Stomach smooth muscle (tissue), 2 donors: ENCODE measurements around the gene CNPY4.
A peak's percentile ranks its signal among the peaks of the same experiment; 100 is the strongest.
"Not testable (repeated sequence)": the region's sequence is repeated elsewhere in the genome, so short reads cannot be mapped to it uniquely, and the experiment has no call there.

Source experiments
- H3K27ac ChIP-seq: one replicate; pipeline ENCODE4 v1.7.0; 2013; ENCODE audit warnings: mild to moderate bottlenecking, low read length, inconsistent platforms
- H3K27me3 ChIP-seq, 2 donors: one replicate each; pipeline ENCODE4 v1.7.0; 2013; ENCODE audit warnings: low read length in 2 of 2; ENCODE audit not compliant: insufficient read depth in 2 of 2, control insufficient read depth in 1 of 2
- H3K36me3 ChIP-seq, 2 donors: one replicate each; pipeline ENCODE4 v1.7.0; 2013; ENCODE audit warnings: low read length in 2 of 2; ENCODE audit not compliant: control insufficient read depth in 2 of 2, insufficient read depth in 2 of 2
- H3K4me1 ChIP-seq: one replicate; pipeline ENCODE4 v1.7.0; 2013; ENCODE audit warnings: low read length; ENCODE audit not compliant: control insufficient read depth, insufficient read depth
- H3K4me3 ChIP-seq, 2 donors: one replicate each; pipeline ENCODE4 v1.7.0; 2013; ENCODE audit warnings: low read length in 2 of 2
- H3K9ac ChIP-seq, 2 donors: one replicate each; pipeline ENCODE4 v1.7.0; 2013; ENCODE audit warnings: low read length in 2 of 2, mild to moderate bottlenecking in 1 of 2
- H3K9me3 ChIP-seq, 2 donors: one replicate each; pipeline ENCODE4 v1.7.0; 2013; ENCODE audit warnings: low read length in 2 of 2; ENCODE audit not compliant: control insufficient read depth in 2 of 2
- donor health status: healthy.
- donor health status: Pancreatic carcinoma.

CNPY4 gene

DNA sequence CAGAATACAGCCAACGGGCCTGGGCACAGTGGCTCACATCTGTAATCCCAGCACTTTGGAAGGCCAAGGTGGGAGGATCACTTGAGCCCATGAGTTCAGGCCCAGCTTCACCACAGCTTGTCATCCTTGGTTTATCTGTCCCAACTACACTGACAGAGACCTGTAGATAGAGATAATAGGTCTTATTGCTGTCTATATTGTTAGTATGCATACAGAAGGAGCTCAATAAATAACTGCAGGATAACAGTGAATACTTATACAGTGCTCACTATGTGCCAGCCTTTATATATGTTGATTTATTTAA lies 1.3 kb downstream of the CNPY4 start:
- Histone ChIP-seq H3K4me3 (peak overlapping the region; percentile 84 to 97), H3K27ac (peak overlapping the region; percentile 82), H3K36me3 (peaks cover 2 to 7% of the 10 kb centered on the region in 2 donors), H3K4me1 (peaks cover 28% of the 10 kb centered on the region), H3K9me3 (no peaks in the 10 kb centered on the region), H3K9ac (peak overlapping the region in 1 of 2 donors; percentile 21), H3K27me3 (no peaks in the 10 kb centered on the region)

DNA sequence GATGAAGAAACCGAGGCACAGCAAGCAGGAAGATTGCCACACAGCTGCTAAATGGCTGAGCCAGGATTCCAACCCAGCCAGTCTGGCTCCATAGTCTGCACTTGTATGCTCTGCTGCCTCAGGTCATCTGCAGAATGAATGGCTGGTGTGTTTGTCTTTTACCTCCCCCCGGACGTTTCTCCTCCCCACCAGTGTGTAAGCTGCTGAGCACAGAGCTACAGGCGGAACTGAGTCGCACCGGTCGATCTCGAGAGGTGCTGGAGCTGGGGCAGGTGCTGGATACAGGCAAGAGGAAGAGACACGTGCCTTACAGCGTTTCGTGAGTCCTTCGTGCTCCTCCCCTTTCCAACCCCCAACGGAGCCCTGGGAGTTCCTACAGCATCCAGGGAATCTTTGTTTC lies 2.6 kb downstream of the CNPY4 start:
- Histone ChIP-seq H3K27ac (no peak overlapping the region), H3K9me3 (no peaks in the 10 kb centered on the region), H3K36me3 (peaks cover 2 to 7% of the 10 kb centered on the region in 2 donors), H3K4me3 (no peak overlapping the region), H3K27me3 (no peaks in the 10 kb centered on the region), H3K4me1 (peaks cover 36% of the 10 kb centered on the region), H3K9ac (no peak overlapping the region)

DNA sequence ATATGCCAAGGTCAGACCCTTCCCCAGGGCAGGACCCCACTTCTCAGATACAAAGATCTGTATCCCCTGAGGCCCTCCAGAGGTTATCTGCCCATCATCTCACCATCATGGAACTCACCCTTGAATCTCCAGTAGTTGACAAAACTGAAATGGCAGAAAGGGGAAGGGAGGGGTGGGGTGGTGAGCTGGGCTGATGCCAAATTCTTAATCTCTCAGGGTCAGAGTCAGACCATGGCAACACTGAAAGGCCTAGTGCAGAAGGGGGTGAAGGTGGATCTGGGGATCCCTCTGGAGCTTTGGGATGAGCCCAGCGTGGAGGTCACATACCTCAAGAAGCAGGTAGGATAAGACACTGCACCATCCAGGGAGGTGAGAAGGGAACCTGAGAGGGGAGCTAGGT lies 3.1 kb downstream of the CNPY4 start:
- Histone ChIP-seq H3K4me3 (no peak overlapping the region), H3K27ac (no peak overlapping the region), H3K36me3 (peaks cover 2 to 7% of the 10 kb centered on the region in 2 donors), H3K4me1 (peaks cover 40% of the 10 kb centered on the region), H3K27me3 (no peaks in the 10 kb centered on the region), H3K9ac (no peak overlapping the region), H3K9me3 (no peaks in the 10 kb centered on the region)

DNA sequence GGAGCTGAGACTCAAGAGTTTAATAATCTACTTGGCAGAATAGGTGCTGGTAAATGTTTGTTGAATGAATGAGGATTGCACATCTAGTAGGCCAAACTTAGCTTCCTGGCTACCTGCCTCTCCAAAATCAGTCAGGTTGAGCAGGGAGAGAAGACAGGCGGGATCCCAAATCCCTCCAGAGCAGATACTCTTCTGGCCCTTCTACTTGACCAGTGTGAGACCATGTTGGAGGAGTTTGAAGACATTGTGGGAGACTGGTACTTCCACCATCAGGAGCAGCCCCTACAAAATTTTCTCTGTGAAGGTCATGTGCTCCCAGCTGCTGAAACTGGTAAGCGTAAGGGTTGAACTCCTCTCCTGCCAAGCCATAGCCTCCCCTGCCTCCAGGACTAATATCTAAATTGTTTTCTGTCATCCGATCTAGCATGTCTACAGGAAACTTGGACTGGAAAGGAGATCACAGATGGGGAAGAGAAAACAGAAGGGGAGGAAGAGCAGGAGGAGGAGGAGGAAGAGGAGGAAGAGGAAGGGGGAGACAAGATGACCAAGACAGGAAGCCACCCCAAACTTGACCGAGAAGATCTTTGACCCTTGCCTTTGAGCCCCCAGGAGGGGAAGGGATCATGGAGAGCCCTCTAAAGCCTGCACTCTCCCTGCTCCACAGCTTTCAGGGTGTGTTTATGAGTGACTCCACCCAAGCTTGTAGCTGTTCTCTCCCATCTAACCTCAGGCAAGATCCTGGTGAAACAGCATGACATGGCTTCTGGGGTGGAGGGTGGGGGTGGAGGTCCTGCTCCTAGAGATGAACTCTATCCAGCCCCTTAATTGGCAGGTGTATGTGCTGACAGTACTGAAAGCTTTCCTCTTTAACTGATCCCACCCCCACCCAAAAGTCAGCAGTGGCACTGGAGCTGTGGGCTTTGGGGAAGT lies 5.1 kb downstream of the CNPY4 start:
- Histone ChIP-seq H3K9ac (no peak overlapping the region), H3K9me3 (no peaks in the 10 kb centered on the region), H3K27me3 (no peaks in the 10 kb centered on the region), H3K4me3 (no peak overlapping the region), H3K4me1 (peaks cover 41% of the 10 kb centered on the region), H3K36me3 (peaks cover 2 to 7% of the 10 kb centered on the region in 2 donors), H3K27ac (no peak overlapping the region)

DNA sequence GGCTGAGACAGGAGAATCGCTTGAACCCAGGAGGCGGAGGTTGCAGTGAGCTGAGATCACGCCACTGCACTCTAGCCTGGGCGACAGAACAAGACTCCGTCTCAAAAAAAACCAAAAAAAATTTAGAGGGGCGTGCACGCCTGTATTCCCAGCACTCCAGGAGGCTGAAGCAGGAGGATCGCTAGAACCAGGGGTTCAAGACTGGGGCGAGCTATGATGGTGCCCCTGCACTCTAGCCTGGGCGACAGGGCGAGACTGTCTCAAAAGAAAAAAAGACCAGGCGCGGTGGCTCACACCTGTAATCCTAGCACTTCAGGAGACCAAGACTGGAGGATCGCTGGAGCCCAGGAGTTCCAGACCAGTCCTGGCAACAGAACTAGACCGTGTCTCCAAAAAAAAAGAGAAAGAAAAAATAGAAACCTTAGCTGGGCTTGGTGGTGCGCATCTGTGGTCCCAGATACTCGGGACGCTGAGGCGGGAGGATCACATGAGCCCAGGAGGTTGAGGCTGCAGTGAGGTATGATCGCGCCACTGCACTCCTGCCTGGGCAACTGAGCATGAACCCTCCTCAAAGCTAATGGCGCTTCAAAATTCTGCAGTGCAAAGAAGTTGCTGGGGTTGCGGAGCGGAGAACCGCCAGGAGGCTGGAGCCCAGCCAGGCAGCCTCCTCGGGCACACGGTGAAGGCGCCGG lies 7.0 kb downstream of the CNPY4 start:
- peak overlapping the region; percentile 97 for H3K27ac ChIP-seq
- H3K9ac ChIP-seq, result peak overlapping the region; percentile 95 to 97
- H3K4me1 ChIP-seq, result peaks cover 36% of the 10 kb centered on the region
- no peaks in the 10 kb centered on the region for H3K27me3 ChIP-seq
- peaks cover 2 to 7% of the 10 kb centered on the region in 2 donors for H3K36me3 ChIP-seq
- no peaks in the 10 kb centered on the region for H3K9me3 ChIP-seq
- H3K4me3 ChIP-seq, result peak overlapping the region; percentile 94 to 96

DNA sequence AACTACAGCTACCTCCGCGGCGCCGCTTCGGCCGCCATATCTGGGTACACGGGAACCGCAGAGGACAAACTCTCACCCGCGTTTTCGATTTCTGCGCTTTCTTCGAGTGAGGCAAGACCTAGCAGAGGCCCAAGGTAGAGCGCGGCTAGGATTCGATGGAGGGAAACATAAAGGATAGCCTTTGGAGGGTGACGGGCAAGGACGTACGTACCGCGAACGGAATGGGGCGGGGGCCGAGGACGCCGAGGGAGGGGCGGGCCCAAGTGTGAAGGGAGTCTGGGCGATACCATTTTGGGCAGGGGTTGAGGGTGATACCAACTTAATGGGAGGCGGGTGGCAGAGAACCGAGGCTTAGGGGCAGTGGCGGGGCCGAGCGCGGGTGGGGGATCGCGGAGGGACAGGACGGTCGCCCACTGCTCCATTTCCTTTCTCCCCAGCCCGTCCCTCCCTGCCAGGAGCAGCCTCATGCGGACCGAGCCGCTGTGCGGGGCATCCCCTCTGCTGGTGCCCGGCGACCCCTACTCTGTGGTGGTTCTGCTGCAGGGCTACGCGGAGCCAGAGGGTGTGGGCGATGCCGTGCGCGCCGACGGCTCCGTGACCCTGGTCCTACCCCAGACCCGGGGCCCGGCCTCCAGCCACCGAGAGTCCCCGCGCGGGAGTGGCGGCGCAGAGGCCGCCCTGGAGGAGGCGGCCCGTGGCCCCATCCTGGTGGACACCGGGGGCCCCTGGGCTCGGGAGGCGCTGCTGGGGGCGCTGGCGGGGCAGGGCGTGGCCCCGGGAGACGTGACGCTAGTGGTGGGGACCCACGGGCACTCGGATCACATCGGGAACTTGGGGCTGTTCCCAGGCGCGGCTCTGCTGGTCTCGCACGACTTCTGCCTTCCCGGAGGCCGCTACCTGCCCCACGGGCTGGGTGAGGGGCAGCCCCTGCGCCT lies 7.8 kb downstream of the CNPY4 start, which contains the start of gene MBLAC1:
Gene MBLAC1, plus strand, starts transcription at position 37 of the 935 bp plus-strand sequence. Its CDS starts 429 bp downstream, at position 466.
- H3K9ac ChIP-seq, result peak within 1 kb of the TSS; percentile 95 to 97
- H3K4me3 ChIP-seq, result peak within 1 kb of the TSS; percentile 94 to 96
- no peaks in the 10 kb centered on the region for H3K9me3 ChIP-seq
- peak within 1 kb of the TSS; percentile 97 for H3K27ac ChIP-seq
- peaks cover 2 to 7% of the 10 kb centered on the region in 2 donors for H3K36me3 ChIP-seq
- H3K27me3 ChIP-seq, result no peaks in the 10 kb centered on the region
- H3K4me1 ChIP-seq, result peaks cover 32% of the 10 kb centered on the region

DNA sequence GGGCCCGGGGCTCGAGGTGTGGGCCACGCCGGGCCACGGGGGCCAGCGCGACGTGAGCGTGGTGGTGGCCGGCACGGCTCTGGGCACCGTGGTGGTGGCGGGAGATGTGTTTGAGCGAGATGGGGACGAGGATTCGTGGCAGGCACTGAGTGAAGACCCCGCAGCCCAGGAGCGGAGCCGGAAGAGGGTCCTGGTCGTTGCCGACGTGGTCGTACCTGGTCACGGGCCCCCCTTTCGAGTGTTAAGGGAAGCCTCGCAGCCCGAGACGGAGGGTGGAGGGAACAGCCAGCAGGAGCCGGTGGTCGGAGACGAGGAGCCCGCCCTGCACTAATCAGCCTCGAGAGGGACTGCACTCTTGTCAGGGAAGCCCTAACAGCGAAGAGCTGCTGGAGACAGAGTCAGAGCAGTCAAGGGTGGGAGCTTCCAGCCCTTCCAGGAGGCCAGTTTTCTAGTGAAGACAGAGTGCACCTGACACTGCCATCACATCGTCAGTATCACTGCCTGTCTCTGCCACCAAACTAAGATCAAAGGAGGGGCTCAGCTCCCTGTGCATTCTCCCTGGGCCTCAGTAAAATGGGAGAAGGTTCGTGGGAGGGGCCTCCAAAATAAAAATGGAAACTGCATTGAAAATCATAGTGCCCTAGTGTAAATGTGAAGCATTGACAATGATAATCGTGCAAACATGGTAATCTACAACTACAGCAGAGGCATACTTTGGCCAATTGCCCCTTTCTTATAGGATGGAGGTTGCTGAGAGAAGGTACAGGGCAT lies 8.6 kb downstream of the CNPY4 start:
- no peaks in the 10 kb centered on the region for H3K9me3 ChIP-seq
- peaks cover 0 to 7% of the 10 kb centered on the region in 2 donors for H3K36me3 ChIP-seq
- H3K27ac ChIP-seq, result peak overlapping the region; percentile 97
- H3K27me3 ChIP-seq, result no peaks in the 10 kb centered on the region
- H3K4me1 ChIP-seq, result peaks cover 29% of the 10 kb centered on the region
- H3K4me3 ChIP-seq, result peak overlapping the region; percentile 94 to 96
- peak overlapping the region; percentile 95 to 97 for H3K9ac ChIP-seq

DNA sequence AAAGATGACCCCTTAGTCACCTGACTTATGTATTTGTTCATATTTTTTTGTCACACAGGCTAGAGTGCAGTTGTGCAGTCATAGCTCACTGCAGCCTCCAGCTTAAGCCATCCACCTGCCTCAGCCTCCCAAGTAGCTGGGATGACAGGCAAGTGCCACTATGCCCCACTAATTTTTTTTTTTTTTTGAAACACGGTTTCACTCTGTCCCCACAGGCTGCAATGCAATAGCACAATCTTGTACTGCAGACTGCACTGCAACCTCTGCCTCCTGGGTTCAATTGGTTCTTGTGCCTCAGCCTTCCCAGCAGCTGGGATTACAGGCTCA lies 9.2 kb downstream of the CNPY4 start:
- no peaks in the 10 kb centered on the region for H3K9me3 ChIP-seq
- H3K4me3 ChIP-seq, result peak overlapping the region in 1 of 2 donors; percentile 94
- peak overlapping the region in 1 of 2 donors; percentile 29 for H3K9ac ChIP-seq
- no peak overlapping the region for H3K27ac ChIP-seq
- no peaks in the 10 kb centered on the region for H3K27me3 ChIP-seq
- peaks cover 0 to 7% of the 10 kb centered on the region in 2 donors for H3K36me3 ChIP-seq
- H3K4me1 ChIP-seq, result peaks cover 29% of the 10 kb centered on the region

DNA sequence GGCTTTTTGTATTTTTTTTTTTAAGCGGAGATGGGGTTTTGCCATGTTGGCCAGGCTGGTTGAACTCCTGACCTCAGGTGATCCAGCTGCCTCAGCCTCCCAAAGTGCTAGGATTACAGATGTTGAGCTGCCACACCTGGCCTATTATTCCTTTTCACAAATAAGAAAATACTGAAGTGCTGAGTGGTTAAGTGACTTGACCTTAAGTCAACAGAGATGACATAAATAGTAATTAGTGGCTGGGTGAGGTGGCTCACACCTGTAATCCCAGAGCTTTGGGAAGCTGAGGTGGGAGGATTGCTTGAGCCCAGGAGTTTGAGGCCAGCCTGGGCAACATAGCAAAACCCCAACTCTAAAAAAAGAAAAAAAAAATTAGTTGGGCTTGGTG lies 10.8 kb downstream of the CNPY4 start:
- H3K36me3 ChIP-seq, H3K9ac ChIP-seq, H3K4me3 ChIP-seq, H3K27me3 ChIP-seq, H3K9me3 ChIP-seq, H3K27ac ChIP-seq: not testable (repeated sequence)
- H3K4me1 ChIP-seq, result peaks cover 29% of the 10 kb centered on the region
